Uterus (tissue), 2 donors: ENCODE data around the gene PRKD1.

Source experiments
- CTCF ChIP-seq, 4 experiments: fragments of 200-600 bp in 2 of 4; fragments of 450-650 bp in 2 of 4; sonication (generic) in 2 of 4; IDR thresholded peaks; one replicate each; pipeline ENCODE4 v1.5.1; 2016 to 2019; ENCODE audit warnings: antibody characterized with exemption in 4 of 4, mild to moderate bottlenecking in 2 of 4, moderate library complexity in 1 of 4
- POLR2A ChIP-seq, 2 donors: fragments of 450-650 bp; IDR thresholded peaks; one replicate each; pipeline ENCODE4 v1.6.1; 2016; ENCODE audit warnings: antibody characterized with exemption in 2 of 2, mild to moderate bottlenecking in 1 of 2, moderate library complexity in 1 of 2

DNA sequence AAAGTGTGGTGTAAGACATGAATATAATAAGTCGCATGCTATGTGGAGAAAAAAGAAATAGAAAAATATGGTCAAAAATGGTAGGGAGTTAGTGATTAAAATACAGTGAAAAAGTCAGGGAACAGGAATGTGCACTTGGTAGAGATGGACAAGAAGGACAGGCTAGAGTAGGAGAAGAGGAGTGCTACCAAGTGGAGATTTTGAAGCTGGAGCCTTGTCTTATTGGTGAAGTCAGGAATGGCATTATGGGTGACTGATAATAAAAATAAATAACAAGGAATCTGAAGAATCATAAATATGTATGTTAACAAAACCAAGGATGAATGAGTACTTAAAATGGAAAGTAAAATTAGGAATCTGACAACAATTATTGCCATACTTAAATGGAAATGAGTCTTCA is 204.8 kb downstream of the PRKD1 start:
- TF ChIP-seq POLR2A (IDR thresholded peaks at IDR 0.05) (no peak), CTCF (IDR thresholded peaks at IDR 0.05) (no peak)
